Suppressor macrophage (primary cell): ENCODE measurements around the gene GIPR.
"Not testable (repeated sequence)": the region's sequence is repeated elsewhere in the genome, so short reads cannot be mapped to it uniquely, and the experiment has no call there.

Experiments used
- DNase-seq, 4 experiments: peaks; one replicate each; pipeline ENCODE4 v3.0.0-alpha.2; 2020 to 2022

Gene GIPR

DNA sequence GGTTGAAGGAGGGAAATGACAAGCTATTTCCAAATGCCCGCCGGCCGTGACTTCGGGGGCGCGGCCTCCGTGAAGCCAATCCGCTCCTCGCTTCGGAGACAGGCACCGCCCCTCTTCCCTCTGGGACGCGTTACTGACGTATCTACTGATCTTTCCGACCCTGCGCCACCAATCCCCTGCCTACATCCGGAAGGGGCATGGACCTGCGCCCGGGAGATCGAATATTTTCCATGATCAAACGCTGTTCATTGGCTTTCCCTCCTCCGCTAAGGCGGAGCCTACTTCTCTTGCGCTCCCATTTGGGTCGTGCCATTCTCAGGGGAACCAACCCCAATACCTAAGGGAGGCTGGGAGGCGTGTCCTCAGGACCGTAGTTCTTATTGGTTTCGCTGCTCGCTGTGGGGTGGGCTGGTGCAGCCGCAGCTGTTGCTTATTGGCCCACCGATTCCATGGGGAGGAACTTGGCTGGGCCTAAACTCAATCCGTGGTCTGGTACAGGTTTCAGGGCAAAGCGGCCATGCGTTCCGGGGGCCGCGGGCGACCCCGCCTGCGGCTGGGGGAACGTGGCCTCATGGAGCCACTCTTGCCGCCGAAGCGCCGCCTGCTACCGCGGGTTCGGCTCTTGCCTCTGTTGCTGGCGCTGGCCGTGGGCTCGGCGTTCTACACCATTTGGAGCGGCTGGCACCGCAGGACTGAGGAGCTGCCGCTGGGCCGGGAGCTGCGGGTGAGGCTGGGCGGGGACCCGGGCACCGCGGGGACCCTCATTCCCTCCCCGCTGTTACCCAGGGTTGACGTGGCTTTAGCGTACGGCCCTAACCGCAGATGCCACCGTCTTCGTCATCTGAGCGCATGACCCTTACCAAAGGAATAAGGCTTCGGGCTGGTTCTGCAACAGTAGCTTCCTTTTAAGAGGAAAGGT is 24.4 kb downstream of the GIPR start, which contains the start of gene QPCTL:
Gene QPCTL, plus strand, starts transcription at position 480 of the 919 bp plus-strand sequence. Its CDS starts 38 bp downstream, at position 518.
- peak; percentile 98 to 100 (median 99) for DNase-seq

DNA sequence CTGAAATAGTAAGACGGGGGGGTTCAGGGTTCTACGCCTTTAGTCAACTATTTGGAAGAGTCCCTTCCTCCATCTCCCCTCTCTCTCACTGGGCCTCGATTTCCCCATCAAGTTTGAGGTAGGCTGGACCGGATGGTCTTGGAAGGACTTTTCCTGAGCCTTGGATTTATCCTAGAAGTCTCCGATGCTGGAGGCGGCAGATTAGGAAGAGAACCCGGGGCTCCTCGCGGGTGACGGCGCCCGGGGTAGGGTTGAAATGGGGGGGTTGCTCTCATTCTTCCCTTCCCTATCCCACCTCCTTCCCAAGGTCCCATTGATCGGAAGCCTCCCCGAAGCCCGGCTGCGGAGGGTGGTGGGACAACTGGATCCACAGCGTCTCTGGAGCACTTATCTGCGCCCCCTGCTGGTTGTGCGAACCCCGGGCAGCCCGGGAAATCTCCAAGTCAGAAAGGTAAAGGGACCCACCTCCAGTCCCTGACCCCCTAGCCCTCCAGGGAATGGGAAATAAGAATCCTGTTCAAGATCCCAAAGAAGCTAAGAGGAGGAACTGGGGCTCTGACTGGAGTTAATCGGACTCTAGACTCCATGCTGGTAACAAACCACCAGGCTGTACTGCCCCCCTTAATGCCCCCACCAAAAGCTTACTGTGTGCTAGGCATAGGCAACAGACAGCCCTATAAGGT is 25.2 kb downstream of the GIPR start:
- peak; percentile 85 to 92 (median 86) for DNase-seq

DNA sequence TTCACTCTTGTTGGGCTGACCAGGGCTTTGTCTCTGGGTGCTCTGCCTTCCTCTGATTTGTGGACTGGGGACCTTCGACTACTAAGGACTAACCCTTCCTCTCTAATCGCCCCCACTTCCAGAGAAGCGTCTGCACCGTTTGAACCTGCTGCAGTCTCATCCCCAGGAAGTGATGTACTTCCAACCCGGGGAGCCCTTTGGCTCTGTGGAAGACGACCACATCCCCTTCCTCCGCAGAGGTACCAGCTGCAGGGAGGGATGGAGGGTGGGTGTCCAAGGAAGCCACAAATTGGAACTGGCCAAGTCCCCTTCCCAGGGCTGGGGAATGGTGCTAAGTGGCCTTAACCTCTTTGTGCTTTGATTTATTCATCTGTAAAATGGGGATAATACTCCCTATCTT is 33.7 kb downstream of the GIPR start:
- no peak for DNase-seq

DNA sequence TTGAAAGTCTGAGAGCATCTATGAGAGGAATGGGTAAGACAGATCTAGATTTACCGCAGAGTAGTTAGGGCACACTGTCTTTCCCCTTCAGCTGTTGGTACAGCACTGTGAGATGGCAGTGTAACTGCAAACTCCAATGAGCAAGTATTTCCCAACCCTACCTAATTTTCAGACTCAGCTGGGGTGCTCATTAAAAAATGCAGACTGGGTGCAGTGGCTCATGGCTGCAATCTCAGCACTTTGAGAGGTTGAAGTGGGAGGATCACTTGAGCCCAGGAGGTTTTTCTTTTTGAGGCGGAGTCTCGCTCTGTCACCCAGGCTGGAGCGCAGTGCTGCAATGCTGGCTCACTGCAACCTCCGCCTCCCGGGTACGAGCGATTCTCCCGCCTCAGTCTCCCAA is 37.1 kb downstream of the GIPR start:
- no peak for DNase-seq

DNA sequence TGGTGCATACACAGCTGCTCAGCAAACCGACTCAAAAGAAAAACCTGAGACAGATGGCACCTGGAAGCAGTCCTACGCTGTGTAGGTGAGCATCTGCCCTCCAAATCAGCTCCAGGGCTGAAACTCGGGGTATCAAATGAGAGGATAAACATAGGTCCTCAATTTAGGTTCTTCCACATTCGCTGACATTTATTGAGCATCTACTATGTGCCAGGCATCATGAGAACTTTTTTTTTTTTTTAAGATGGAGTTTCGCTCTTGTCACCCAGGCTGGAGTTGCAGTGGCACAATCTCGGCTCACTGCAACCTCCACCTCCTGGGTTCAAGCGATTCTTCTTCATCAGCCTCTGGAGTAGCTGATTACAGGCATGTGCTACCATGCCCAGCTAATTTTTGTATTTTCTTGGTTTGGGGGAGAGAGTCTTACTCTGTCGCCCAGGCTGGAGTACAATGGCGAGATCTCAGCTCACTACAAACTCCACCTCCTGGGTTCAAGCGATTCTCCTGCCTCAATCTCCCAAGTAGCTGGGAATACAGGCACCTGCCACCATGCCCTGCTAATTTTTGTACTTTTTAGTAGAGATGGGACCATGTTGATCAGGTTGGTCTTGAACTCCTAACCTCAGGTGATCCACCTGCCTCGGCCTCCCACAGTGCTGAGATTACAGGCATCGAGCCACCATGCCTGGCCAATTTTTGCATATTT is 37.8 kb downstream of the GIPR start:
- no peak for DNase-seq

DNA sequence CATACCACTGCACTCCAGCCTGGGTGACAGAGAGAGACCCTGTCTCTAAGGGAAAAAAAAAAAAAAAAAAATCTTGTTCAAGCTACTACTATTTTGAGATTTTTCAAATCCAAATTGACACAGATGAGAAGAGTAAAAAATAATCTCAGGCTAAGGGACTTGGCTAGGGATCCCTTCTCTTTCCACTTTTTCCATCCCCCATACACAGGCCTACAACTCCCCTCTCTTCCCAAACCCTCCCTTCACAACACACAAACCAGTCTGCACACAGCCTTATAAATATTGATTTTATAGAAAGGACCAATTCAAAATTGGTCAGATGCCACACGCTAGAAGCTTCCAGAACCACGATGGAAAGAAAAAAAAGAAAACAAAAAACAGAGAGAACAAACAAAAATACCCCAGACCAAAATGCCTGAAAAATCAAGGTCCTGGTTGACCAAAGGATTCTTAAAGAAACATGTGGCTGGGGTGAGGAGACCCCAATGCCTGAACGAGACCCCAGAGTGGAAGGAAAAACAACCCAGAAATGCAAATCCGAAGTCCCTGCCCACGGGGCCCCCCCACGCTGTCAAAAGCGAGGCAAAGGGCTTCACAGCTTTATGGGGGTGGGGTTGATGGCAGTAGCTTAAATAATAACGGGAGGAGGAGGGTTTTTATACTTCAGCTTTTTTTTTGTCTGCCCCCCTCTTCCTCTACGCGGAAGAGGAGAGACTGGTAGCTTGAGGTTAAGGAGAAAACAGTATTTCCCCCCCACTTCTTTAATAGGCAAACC is 42.5 kb downstream of the GIPR start:
- DNase-seq: no peak

DNA sequence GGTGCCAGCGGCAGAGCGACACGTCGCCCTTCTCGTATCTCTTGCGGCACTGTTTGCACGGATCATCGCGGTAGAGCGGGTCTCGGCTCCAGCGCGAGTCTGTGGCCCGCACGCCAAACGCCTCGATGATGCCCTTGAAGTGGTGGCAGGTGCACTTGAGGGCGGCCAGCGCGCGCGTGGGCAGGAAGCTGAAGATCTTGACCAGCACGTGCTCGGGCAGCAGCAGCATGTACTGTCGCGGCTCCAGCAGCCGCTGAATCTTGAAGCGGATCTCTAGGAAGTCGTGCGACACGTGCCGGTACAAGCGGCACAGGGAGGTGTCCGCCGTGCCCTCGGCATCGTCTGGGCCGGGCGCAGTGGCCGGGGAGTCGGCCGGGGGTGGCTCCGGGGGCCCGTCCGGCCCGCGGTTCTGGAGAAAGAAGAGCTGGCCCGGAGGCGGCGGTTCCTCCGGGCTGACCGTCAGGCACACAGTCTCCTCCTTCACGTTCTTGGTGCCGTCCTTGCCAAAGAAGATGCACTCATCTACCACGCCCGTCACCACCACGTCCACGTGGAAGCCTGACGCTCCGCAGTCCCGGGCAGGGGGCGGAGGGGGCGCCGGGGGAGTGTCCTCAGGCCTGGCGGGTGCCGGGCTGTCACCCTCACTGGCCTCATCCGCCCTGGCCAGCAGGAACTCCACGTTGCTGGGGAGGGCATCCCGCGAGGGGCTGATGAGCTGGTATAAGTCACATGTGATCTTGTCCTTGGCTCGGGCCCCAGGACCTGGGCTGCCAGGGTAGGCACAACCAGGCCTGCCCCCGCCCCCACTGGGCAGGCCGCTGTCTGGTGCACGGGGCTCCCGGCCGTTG is 44.1 kb downstream of the GIPR start:
- DNase-seq: no peak

DNA sequence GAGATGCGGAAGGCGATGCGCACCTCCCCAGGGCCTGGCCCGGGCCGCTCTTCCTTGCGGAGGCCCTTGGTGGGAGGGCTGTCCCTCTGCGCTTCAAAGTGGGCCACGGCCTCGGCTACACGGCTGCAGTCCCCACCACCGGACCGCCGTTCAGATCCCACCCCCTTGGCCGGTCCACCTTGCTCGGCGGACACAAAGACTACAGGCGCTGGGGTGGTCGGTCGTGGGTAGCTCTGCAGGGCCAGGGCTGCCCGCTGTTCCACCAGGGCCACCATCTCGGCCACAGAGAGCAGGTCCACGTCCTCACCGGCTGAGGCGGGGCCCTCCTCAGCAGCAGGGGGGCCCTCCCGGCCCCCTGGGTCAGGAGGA is 44.7 kb downstream of the GIPR start:
- no peak for DNase-seq

DNA sequence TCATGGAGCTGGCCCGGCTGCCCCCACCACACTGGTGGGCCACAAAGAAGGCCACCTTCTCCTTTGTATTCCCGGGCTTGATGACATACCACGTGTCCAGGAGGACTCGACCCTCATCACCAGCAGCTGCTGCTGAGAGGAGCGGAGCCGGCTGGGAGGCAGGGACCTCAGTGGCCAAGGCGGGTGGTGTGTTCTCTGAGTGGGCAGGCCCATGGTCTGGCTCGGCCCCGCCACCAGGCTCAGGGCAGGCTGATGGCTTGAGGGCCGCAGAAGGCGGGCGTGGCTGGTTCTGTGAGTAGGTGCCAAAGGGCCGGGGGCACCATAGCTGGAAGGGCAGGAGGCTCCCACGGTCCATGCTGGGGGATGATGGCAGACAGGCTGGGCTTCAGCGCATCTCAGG is 45.1 kb downstream of the GIPR start:
- DNase-seq: no peak

DNA sequence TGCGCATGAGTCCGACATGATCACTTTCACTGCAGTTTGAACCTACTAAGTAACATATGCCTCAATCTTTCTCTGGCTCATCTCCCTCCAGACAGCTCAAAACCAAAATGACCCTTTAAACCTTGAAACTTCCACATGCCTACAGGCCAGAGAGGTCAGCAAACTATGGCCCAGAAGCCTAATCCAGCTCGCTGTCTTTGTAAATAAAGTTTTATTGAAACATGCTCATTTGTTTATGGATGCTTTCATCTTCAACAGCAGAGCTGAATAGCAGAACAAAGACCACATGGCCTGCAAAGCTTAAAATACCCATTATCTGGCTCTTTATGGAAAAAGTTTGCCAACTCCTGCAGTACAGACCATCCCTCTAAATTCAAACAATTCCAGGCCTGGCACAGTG is 47.1 kb downstream of the GIPR start:
- no peak for DNase-seq

DNA sequence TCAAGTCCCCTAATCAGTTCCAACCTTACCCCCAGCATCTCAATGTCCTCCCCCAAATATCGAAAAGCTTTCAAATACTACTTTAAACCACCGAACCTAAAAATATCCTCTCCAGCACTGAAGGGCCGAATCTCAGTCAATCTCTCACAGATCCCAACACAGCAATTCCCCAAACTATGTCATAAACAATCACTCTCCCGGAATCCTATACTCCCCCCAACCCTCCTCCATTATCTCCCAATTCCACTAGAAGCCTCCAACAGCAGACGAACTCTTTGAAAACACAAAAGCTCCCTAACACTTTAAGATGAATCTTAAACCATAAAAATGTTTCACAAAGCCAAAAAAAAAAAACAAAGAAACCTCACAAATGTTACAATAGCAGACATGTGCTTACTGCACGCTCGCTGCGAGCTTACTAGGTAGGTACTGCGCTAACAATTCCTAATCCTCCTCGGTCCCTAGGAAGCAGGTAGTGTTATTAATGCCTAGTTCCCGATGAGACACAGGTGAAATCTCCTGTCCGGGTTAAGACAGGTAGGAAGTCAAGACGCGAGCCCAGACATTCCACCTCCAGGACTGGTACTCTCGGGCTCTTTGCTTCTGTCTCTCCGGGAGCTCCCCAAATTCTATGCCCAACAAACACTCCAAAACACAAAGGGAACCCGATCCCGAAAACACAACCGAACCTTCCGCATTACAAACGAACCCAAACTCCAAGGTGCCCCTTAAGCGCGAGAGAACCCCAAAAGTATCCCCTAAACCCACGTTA is 48.5 kb downstream of the GIPR start:
- DNase-seq: peak in 3 of 4 experiments; percentile 6 to 26 (median 23)

DNA sequence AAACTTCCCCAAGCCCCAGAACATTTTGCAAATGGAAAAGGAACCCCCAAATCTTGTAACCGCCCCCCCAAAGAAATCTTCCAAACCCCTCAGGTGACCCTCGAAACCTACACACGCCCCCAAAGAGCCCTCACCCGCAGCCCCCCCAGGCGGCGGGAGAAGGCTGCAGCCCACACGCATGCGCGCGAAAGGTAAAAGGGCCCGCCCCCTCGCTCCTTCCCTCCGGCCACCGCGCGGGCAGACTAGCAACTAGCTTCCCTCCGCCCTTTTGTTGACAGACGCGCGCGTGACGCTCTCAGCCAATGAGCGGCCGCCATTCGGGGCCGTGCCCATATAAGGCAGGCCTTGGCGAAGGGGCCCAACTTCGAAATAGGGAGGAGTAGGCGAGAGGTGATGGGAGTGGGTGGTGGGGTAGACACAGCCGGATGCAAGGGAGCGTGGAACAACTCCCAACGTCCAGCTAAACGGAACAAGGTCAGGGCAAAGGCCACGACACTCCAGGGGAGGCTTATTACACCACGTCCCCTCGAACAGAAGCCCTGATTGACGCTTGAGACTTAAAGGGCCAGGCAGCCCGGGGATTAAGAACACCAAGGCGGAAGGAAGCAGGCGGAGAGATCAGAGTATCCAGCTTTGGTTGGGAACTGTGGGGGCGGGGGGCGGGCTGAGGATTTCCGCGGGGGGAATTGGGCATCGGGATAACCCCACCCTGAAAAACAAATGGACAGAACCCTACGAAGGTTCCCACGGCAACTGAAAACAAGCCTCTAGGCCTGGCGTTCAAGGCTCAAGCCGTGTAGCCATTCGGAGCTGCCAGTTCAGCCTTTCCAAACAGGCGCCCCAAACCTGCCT is 49.3 kb downstream of the GIPR start:
- DNase-seq: peak; percentile 100

DNA sequence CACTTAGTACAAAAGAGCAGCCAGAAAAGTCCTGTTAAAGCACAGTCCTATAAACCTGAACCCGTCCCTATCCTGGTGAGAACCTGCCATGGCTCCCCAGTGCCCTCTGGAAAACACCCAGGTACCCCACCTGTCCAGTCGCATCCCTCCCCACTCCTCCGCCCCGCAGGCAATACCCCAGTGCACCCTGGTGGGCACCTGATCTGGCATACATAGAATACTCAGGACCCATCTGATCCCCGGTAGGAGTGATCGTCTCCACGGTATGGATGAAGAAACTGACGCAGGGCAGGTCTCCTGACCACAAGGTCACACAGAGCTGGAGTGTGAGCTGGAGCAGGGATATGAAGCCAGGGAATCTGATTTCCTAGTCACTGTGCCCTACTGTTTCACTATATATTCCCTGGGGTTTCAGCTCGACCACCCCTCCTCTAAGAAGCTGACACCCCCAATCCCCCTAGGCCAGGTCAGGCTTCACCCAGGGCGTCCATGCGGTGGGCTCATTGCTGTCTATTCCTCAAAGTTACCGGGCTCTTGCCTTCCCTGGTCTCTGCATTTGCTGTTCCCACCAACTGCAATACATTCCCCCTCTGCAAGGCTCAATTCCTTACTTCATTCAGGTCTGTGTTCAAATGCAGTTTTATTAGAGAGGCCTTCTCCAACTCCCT is 50.1 kb downstream of the GIPR start:
- DNase-seq: no peak

DNA sequence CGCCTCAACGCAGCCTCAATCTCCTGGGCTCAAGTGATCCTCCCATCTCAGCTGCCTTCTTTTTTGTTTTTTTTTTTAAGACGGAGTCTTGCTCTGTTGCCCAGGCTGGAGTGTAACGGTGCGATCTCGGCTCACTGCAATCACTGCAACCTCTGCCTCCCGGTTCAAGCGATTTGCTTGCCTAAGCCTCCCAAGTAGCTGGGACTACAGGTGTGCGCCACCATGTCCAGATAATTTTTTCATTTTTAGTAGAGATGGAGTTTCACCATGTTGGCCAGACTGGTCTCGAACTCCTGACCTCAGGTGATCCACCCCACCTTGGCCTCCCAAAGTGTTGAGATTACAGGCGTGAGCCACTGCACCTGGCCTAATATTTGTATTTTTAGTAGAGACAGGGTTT is 52.0 kb downstream of the GIPR start:
- DNase-seq: not testable (repeated sequence)

DNA sequence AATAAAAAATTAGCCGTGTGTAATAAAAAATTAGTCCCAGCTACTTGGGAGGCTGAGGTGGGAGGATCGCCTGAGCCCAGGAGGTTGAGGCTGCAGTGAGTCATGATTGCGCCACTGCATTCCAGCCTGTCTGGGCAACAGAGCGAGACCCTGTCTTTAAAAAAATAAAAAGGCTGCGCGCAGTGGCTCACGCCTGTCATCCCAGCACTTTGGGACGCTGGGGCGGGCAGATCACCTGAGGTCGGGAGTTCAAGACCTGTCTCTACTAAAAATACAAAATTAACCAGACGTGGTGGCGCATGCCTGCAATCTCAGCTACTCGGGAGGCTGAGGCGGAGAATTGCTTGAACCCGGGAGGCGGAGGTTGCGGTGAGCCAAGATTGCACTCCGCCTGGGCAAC is 60.7 kb downstream of the GIPR start:
- not testable (repeated sequence) for DNase-seq

DNA sequence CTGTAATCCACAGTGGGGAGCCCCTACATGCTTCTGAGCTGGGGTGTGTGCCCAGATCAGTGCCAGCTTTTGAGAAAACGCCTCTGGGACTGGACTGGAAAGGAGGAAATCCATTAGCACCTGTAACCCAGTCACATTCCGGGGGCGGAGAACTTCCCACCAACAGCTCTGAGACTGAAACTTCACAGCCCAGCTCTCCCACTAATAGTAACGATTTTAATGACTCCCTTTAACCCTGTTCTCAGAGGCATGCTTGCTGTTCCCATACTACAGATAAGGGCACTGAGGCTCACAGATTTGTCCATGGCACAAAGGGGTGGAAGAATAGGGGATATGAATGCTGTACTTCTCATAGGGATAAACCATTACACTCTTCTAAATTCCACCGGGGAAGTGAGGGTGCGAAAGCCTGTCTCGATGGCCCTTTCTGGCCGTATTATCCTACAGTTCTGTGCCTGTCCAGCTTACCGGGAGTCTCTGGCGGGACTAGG is 61.8 kb downstream of the GIPR start:
- DNase-seq: peak; percentile 17 to 53 (median 34)

DNA sequence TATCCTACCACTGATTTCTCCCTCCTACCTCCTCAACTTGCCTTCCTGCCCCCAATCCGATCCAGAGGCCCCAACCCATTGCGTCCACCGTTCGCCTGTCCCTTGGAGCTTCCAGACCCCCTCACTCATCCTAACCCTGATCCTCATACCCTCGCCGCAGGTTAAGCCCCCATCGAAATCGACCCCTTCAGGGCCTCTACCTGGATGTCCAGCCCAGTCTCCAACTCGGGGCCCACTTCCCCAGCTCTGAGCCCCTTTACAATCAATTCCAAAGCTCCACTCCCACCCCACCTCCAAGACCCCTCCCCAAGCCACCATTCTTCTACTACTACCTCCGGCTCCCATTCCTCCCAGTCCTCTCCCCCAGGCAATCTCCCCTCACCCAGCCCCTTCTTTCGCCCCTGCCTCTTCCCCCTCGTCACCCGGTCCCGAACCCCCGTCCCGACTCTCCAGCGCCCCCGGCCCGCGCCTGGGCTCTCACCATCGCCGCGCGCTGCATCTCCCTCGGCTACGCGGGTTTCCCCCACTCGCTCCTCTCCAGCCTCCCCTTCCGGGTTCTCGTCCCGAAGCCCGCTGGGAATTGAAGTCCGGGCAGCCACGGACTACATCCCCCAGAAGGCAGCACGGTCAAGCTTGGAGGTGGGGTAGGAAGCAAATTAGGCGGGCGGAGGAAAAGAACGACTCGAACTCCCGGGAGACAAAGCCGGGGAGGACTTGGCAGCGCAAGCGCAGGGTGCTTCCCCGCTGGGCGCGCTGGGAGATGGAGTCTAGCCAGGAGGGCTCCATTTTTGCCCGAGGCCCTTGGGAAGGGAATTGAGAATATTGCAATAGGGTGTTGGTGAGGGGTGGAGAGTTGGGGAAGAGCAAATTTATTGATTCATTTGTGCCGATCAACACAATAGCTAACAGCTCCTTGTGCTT is 62.6 kb downstream of the GIPR start, which contains the start of gene FBXO46:
Gene FBXO46, minus strand, starts transcription at position 529 of the 921 bp plus-strand sequence. CDS start 17,401 bp downstream, outside the sequence.
- peak; percentile 96 to 98 (median 98) for DNase-seq
